GM10248 (cell line): ENCODE data around the gene RAB40C.

Experiments used
- CTCF ChIA-PET: fragments of 300-600 bp; sonication (Branson Sonifier 250); formaldehyde crosslinking; extraction: SDS; loops from one replicate; lab custom pipeline; 2021; ENCODE audit warnings: antibody characterized with exemption; lab: Yijun Ruan, JAX
- POLR2A ChIA-PET: fragments of 350-650 bp; sonication (Branson Sonifier 250); formaldehyde crosslinking; extraction: SDS; loops from one replicate; lab custom pipeline; 2020; ENCODE audit warnings: antibody characterized with exemption; lab: Yijun Ruan, JAX
- DNase-seq: peaks from one replicate; pipeline ENCODE4 v3.0.0; 2012; ENCODE audit errors: extremely low spot score
- TF ChIP-seq, protein P1 (sequence below): IDR thresholded peaks from 2 replicates; pipeline ENCODE4 v1.5.1; 2012; ENCODE audit warnings: mild to moderate bottlenecking, low read depth; ENCODE audit errors: extremely low read depth, missing control alignments, control extremely low read depth

Gene RAB40C

GRCh38 chr16:580946-581498 lies 8.8 kb upstream of the RAB40C start:
- TF ChIP-seq, protein P1, sequence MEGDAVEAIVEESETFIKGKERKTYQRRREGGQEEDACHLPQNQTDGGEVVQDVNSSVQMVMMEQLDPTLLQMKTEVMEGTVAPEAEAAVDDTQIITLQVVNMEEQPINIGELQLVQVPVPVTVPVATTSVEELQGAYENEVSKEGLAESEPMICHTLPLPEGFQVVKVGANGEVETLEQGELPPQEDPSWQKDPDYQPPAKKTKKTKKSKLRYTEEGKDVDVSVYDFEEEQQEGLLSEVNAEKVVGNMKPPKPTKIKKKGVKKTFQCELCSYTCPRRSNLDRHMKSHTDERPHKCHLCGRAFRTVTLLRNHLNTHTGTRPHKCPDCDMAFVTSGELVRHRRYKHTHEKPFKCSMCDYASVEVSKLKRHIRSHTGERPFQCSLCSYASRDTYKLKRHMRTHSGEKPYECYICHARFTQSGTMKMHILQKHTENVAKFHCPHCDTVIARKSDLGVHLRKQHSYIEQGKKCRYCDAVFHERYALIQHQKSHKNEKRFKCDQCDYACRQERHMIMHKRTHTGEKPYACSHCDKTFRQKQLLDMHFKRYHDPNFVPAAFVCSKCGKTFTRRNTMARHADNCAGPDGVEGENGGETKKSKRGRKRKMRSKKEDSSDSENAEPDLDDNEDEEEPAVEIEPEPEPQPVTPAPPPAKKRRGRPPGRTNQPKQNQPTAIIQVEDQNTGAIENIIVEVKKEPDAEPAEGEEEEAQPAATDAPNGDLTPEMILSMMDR: no peak
- POLR2A ChIA-PET: no interaction called here
- no peak for DNase-seq
- CTCF ChIA-PET: no interaction called here

DNA sequence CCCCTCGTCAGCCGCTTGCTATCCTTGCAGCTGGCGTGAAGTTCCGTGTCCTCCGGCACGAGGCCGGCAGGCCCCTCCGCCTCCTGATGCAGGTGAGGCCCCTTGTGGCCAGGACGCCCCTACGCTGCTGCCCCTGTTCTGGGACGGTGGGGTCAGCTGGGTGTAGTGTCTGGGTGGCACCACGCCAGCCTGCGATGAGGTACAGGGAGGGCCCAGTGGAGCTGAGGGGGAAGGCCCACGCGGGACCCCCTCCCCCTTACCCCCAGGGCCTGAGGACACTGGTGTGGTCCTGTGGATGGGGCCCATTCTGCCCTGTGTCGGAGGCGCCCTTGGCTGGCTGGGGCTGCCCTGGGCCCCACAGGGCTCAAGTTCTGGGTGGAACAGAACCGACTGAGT lies 7.7 kb upstream of the RAB40C start:
- ChIA-PET POLR2A (no interaction called here), CTCF (interaction anchor here (0.8 kb wide), 1 partner anchor 191 kb away, joined by 3 read pairs; no protein-coding TSS in a partner anchor)
- TF ChIP-seq, protein P1: no peak
- DNase-seq: no peak

DNA sequence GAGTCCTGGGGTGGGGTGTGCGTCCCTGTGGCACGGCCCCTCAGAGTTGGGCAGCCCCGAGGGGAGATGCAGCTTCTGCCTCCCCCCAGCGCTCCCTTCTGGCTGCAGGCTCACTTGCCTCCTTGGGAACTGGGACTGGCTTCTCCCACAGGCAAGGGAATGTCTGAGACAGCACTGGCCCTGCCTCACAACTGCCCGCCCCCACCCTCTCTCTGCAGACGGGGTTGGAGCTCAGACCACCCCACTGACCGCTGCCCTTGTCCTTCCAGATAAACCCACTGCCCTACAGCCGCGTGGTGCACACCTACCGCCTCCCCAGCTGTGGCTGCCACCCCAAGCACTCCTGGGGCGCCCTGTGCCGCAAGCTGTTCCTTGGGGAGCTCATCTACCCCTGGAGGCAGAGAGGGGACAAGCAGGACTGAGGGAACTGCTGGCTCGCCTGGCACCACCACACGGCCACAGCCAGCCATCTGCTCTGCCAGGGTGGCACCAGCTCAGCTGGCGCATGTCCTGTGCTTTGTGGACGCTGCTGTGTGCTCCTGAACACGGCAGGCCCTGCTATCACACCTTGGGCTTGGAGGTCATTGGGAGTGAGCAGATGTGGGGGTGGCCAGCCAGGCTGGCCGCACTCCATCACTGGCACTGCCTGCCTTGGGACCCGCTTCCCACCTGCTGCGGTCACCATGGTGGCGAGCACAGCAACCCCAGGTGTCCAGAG lies 7.1 kb upstream of the RAB40C start:
- POLR2A ChIA-PET: no interaction called here
- TF ChIP-seq, protein P1: no peak
- CTCF ChIA-PET: interaction anchor here (0.8 to 1.6 kb wide), 2 partner anchors 11 to 191 kb away, joined by 3 to 4 read pairs; no protein-coding TSS in a partner anchor
- no peak for DNase-seq

DNA sequence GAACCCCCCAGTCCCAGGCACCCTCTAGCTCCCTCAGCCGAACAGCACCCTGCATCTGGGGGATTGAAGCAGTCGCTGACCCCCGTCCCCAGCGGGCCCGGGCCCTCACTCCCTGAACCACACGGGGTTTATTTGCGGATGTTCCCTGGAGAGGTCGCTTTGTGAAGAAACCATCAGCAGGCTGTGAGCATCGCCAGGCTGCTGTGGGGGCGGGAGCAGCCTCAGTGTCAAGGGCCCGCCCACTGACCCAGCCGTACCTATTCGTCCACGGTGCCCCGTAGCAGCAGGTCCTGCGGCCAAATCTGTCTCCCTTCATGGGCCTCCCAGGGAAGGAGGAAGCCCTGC lies 6.4 kb upstream of the RAB40C start:
- DNase-seq: no peak
- TF ChIP-seq, protein P1: no peak
- POLR2A ChIA-PET: no interaction called here
- CTCF ChIA-PET: interaction anchor here (1.6 kb wide), 1 partner anchor 10 kb away, joined by 4 read pairs; no protein-coding TSS in a partner anchor

DNA sequence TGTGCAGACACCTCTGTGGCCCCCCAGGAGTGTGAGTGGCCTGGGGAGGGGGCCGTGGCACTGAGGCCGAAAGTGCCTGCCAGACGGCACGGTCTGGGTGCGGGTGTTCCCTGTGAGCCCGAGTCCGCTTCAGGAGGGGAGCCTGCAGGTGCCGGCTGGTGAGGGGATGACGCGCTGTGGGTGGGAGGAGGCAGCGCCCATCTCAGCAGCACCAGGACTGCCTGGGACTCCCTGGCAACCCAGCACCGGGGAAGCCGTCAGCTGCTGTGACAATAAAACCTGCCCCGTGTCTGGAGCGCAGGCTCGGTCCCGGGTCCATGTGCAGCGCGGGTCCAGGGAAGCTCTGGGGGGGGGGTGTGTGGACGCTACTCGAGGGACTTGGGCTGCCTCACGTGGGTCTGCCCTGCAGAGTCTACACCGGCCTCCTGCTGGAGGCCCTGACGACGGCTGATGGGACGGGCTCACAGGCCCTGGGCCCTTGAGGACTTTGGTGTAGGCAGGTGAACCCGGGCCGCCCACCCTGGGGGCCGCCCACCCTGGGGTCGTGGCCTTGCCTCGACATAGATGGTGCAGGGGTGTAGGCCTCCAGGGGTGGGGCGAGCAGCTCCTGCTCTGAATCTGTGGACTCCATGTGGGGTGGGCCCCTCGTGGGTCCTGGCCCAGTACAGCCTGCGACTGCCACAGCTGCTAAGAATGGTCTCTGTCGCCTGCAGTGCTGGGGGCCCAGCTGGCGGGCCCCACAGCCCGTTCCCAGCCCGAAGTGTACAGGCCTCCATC lies 5.9 kb upstream of the RAB40C start:
- ChIA-PET POLR2A (interaction anchor here (0.6 kb wide), 2 partner anchors 18 to 476 kb away, joined by 3 to 4 read pairs; no protein-coding TSS in a partner anchor), CTCF (interaction anchor here (1.6 kb wide), 1 partner anchor 10 kb away, joined by 4 read pairs; no protein-coding TSS in a partner anchor)
- DNase-seq: no peak
- TF ChIP-seq, protein P1: no peak

GRCh38 chr16:585351-585750 lies 4.5 kb upstream of the RAB40C start:
- TF ChIP-seq, protein P1: no peak
- ChIA-PET CTCF (interaction anchor here (0.8 to 1.2 kb wide), 2 partner anchors 11 to 56 kb away, joined by 3 to 4 read pairs; no protein-coding TSS in a partner anchor), POLR2A (no interaction called here)
- DNase-seq: no peak
